IMR-90 (cell line): ENCODE data around the gene PTGR1.

Experiments used
- CEBPB ChIP-seq: IDR thresholded peaks from 2 replicates; pipeline ENCODE4 v1.6.1; 2012; ENCODE audit warnings: low read depth, low read length, improper control_type of control experiment
- NFE2L2 ChIP-seq: fragments of 150-350 bp; IDR thresholded peaks from 2 replicates; pipeline ENCODE4 v1.6.1; 2016; ENCODE audit warnings: low read depth, mild to moderate bottlenecking, low read length
- POLR2A ChIP-seq: IDR thresholded peaks from 2 replicates; pipeline ENCODE4 v1.6.1; 2012; ENCODE audit warnings: mild to moderate bottlenecking, low read depth, low read length
- SMC3 ChIP-seq: fragments of 150-350 bp; IDR thresholded peaks from 2 replicates; pipeline ENCODE4 v1.6.1; 2016; ENCODE audit warnings: low read depth, mild to moderate bottlenecking, antibody characterized with exemption, low read length, moderate library complexity
- USF2 ChIP-seq: fragments of 150-350 bp; IDR thresholded peaks from 2 replicates; pipeline ENCODE4 v1.6.1; 2017; ENCODE audit warnings: mild to moderate bottlenecking, antibody characterized with exemption, low read length, low read depth
- TF ChIP-seq, protein P1 (sequence below): conservative IDR thresholded peaks from 2 replicates; pipeline ENCODE4 v1.5.1; 2012; ENCODE audit warnings: mild to moderate bottlenecking, low read depth, low read length, improper control_type of control experiment
- TF ChIP-seq, protein P2 (sequence below): fragments of 150-350 bp; IDR thresholded peaks from 2 replicates; pipeline ENCODE4 v1.6.1; 2016; ENCODE audit warnings: low read depth, mild to moderate bottlenecking, low read length, moderate library complexity, borderline replicate concordance

- no peak for TF ChIP-seq POLR2A
- TF ChIP-seq, protein P1, sequence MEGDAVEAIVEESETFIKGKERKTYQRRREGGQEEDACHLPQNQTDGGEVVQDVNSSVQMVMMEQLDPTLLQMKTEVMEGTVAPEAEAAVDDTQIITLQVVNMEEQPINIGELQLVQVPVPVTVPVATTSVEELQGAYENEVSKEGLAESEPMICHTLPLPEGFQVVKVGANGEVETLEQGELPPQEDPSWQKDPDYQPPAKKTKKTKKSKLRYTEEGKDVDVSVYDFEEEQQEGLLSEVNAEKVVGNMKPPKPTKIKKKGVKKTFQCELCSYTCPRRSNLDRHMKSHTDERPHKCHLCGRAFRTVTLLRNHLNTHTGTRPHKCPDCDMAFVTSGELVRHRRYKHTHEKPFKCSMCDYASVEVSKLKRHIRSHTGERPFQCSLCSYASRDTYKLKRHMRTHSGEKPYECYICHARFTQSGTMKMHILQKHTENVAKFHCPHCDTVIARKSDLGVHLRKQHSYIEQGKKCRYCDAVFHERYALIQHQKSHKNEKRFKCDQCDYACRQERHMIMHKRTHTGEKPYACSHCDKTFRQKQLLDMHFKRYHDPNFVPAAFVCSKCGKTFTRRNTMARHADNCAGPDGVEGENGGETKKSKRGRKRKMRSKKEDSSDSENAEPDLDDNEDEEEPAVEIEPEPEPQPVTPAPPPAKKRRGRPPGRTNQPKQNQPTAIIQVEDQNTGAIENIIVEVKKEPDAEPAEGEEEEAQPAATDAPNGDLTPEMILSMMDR, result peak; percentile 85
- TF ChIP-seq USF2, result no peak
- TF ChIP-seq NFE2L2, result no peak
- TF ChIP-seq CEBPB, result no peak
- TF ChIP-seq SMC3, result peak; percentile 77
- TF ChIP-seq, protein P2, sequence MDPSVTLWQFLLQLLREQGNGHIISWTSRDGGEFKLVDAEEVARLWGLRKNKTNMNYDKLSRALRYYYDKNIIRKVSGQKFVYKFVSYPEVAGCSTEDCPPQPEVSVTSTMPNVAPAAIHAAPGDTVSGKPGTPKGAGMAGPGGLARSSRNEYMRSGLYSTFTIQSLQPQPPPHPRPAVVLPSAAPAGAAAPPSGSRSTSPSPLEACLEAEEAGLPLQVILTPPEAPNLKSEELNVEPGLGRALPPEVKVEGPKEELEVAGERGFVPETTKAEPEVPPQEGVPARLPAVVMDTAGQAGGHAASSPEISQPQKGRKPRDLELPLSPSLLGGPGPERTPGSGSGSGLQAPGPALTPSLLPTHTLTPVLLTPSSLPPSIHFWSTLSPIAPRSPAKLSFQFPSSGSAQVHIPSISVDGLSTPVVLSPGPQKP, result no peak
These were observed 22.5 kb upstream of the PTGR1 start for GRCh38 chr9:111621895-111622480.
